ENCODE results near the gene SGIP1. TPM values are rescaled to one million over a fixed set of nuclear protein-coding genes. Genes with fewer than 3 reads are reported as not detected.

SGIP1 gene, protein sequence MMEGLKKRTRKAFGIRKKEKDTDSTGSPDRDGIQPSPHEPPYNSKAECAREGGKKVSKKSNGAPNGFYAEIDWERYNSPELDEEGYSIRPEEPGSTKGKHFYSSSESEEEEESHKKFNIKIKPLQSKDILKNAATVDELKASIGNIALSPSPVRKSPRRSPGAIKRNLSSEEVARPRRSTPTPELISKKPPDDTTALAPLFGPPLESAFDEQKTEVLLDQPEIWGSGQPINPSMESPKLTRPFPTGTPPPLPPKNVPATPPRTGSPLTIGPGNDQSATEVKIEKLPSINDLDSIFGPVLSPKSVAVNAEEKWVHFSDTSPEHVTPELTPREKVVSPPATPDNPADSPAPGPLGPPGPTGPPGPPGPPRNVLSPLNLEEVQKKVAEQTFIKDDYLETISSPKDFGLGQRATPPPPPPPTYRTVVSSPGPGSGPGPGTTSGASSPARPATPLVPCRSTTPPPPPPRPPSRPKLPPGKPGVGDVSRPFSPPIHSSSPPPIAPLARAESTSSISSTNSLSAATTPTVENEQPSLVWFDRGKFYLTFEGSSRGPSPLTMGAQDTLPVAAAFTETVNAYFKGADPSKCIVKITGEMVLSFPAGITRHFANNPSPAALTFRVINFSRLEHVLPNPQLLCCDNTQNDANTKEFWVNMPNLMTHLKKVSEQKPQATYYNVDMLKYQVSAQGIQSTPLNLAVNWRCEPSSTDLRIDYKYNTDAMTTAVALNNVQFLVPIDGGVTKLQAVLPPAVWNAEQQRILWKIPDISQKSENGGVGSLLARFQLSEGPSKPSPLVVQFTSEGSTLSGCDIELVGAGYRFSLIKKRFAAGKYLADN
- not detected for total RNA-seq

DNA sequence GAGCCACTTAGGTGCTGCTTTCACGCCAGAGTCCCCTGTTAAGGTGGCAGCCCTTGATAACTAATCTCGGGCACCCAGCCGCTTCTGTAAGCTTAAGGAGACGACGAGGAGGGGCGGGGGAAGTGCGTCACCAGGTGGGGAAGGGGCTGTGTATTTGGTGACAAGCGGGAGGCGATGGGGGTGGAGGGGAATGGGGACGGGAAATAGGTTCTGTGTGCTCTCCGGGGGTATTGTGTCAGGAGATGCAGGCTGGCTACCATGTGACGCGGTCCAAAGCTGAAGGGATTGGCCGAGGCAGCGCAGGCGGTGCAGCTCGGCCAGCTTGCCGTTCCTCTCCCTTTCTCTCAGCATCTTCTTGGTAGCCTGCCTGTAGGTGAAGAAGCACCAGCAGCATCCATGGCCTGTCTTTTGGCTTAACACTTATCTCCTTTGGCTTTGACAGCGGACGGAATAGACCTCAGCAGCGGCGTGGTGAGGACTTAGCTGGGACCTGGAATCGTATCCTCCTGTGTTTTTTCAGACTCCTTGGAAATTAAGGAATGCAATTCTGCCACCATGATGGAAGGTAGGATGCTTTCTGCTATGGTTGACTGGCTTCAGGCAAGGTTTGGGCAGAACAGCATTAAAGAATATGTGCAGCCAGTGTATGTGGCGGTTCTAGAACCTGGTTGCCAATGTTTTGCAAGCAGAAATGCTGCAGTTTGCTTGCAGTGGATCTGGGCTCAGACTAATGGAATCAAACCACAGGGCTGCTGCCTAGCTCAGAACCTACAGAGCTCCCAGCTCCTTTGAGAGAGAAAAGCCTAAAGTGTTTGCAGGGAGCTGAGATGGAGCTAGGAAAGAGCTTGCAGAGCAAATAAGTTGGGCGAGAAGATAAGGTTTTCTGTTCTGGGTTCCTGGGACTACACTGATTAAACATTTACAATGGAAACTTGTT is at the start of gene SGIP1:
Gene SGIP1, plus strand, starts transcription at position 350 of the 937 bp plus-strand sequence. Its CDS starts 206 bp downstream, at position 556.

GRCh38 chr1:66752000-66752592 is 218.1 kb downstream of the SGIP1 start, which contains the start of gene DYNLT5:
Gene DYNLT5, plus strand, starts transcription at chr1:66752459. Its CDS starts 2,200 bp downstream, at chr1:66754659.

Small RNA genes within 50 kb of the gene (microRNA-seq; reads per million reads assigned to microRNA genes)
- not detected for gene MIR3117 (ENCODE audit: borderline microRNAs expressed, borderline replicate concordance)

Other genes starting within 250 kb of the SGIP1 start
- not detected for gene DYNLT5, start 218.3 kb downstream of the SGIP1 start, total RNA-seq

Data from activated naive CD4-positive, alpha-beta T cell treated with anti-CD3 and anti-CD28 coated beads, Interleukin-2, amount 10 ng/mL, durations not matched to agents 5 hours and 36 hours (primary cell).